ENCODE measurements around the gene PTS. TPM values are rescaled to one million over a fixed set of nuclear protein-coding genes. Genes with fewer than 3 reads are reported as not detected.
A peak's percentile ranks its signal among the peaks of the same experiment; 100 is the strongest.
"Not testable (repeated sequence)": the region's sequence is repeated elsewhere in the genome, so short reads cannot be mapped to it uniquely, and the experiment has no call there.

The PTS gene
- total RNA-seq, 4 donors from 2014 or later, result 23.4 to 81.5 (median 38.5) TPM

- TF ChIP-seq CTCF (IDR thresholded peaks at IDR 0.05 in 4 of 5, conservative IDR thresholded peaks at IDR 0.05 in 1 of 5), result no peak
- no peak for TF ChIP-seq POLR2A (IDR thresholded peaks at IDR 0.05)
- no peaks in the 10 kb centered on the region for H3K27me3 ChIP-seq
- in situ Hi-C loops (cut with MboI; ENCODE audit: low sequenced_read_pairs in 4 of 4) (loop anchor here in 3 of 4 donors (5.0 kb wide), 1 partner anchor 62 kb away; no protein-coding TSS in a partner anchor), intact Hi-C loops (cut with DNase I; ENCODE audit: low total_unique reads) (no loop called here)
- H3K4me1 ChIP-seq, result peaks cover 21 to 22% of the 10 kb centered on the region in 2 donors
- H3K27ac ChIP-seq, result peak overlapping the region in 1 of 4 donors; percentile 6
- no peak for ATAC-seq
- H3K36me3 ChIP-seq, result no peaks in the 10 kb centered on the region
- no peaks in the 10 kb centered on the region for H3K9me3 ChIP-seq
- DNase-seq, result no peak
- no peak overlapping the region for H3K4me3 ChIP-seq
Measured at GRCh38 chr11:112179601-112180000, 46.6 kb upstream of the PTS start.

GRCh38 chr11:112182867-112183266 lies 43.4 kb upstream of the PTS start:
- ATAC-seq (no peak), DNase-seq (no peak)
- H3K4me1 ChIP-seq, result peaks cover 21 to 22% of the 10 kb centered on the region in 2 donors
- no peak overlapping the region for H3K4me3 ChIP-seq
- no peaks in the 10 kb centered on the region for H3K27me3 ChIP-seq
- no peak overlapping the region for H3K27ac ChIP-seq
- no peaks in the 10 kb centered on the region for H3K36me3 ChIP-seq
- TF ChIP-seq CTCF (IDR thresholded peaks at IDR 0.05 in 4 of 5, conservative IDR thresholded peaks at IDR 0.05 in 1 of 5) (no peak), POLR2A (IDR thresholded peaks at IDR 0.05) (no peak)
- intact Hi-C loops (cut with DNase I; ENCODE audit: low total_unique reads) (no loop called here), in situ Hi-C loops (cut with MboI; ENCODE audit: low sequenced_read_pairs in 4 of 4) (loop anchor here in 1 of 4 donors (10.0 kb wide), 1 partner anchor 68 kb away; no protein-coding TSS in a partner anchor)
- no peaks in the 10 kb centered on the region for H3K9me3 ChIP-seq

GRCh38 chr11:112185883-112186282 lies 40.3 kb upstream of the PTS start:
- TF ChIP-seq POLR2A (IDR thresholded peaks at IDR 0.05), result no peak
- no peak for TF ChIP-seq CTCF (IDR thresholded peaks at IDR 0.05 in 4 of 5, conservative IDR thresholded peaks at IDR 0.05 in 1 of 5)
- Histone ChIP-seq H3K36me3 (no peaks in the 10 kb centered on the region), H3K27me3 (no peaks in the 10 kb centered on the region), H3K27ac (peak overlapping the region; percentile 42 to 70 (median 53)), H3K9me3 (no peaks in the 10 kb centered on the region), H3K4me1 (peaks cover 15 to 17% of the 10 kb centered on the region in 2 donors), H3K4me3 (no peak overlapping the region)
- DNase-seq (no peak), ATAC-seq (peak; percentile 52 to 74)
- in situ Hi-C loops (cut with MboI; ENCODE audit: low sequenced_read_pairs in 4 of 4), result loop anchor here in 1 of 4 donors (10.0 kb wide), 1 partner anchor 71 kb away; no protein-coding TSS in a partner anchor
- intact Hi-C loops (cut with DNase I; ENCODE audit: low total_unique reads), result no loop called here

GRCh38 chr11:112186304-112186703 lies 39.9 kb upstream of the PTS start:
- H3K27ac ChIP-seq, result peak overlapping the region; percentile 42 to 70 (median 53)
- no peak for ATAC-seq

GRCh38 chr11:112195113-112195512 lies 31.1 kb upstream of the PTS start:
- in situ Hi-C loops (cut with MboI; ENCODE audit: low sequenced_read_pairs in 4 of 4); ATAC-seq; DNase-seq; H3K36me3 ChIP-seq; H3K4me1 ChIP-seq; intact Hi-C loops (cut with DNase I; ENCODE audit: low total_unique reads); H3K9me3 ChIP-seq; H3K27me3 ChIP-seq; H3K27ac ChIP-seq; H3K4me3 ChIP-seq: not testable (repeated sequence)

More at GRCh38 chr11:112186304-112186703, 39.9 kb upstream of the PTS start:
- Histone ChIP-seq H3K4me3 (no peak overlapping the region), H3K9me3 (no peaks in the 10 kb centered on the region), H3K36me3 (no peaks in the 10 kb centered on the region), H3K27me3 (no peaks in the 10 kb centered on the region), H3K4me1 (peaks cover 15 to 17% of the 10 kb centered on the region in 2 donors)
- TF ChIP-seq POLR2A (IDR thresholded peaks at IDR 0.05), result no peak
- no peak for TF ChIP-seq CTCF (IDR thresholded peaks at IDR 0.05 in 4 of 5, conservative IDR thresholded peaks at IDR 0.05 in 1 of 5)
- intact Hi-C loops (cut with DNase I; ENCODE audit: low total_unique reads), result no loop called here
- DNase-seq, result no peak
- in situ Hi-C loops (cut with MboI; ENCODE audit: low sequenced_read_pairs in 4 of 4), result loop anchor here in 1 of 4 donors (10.0 kb wide), 1 partner anchor 72 kb away; no protein-coding TSS in a partner anchor
